A673 (cell line): Measurements from ENCODE around the gene CRNKL1.

Experiments
- EZH2 ChIP-seq: fragments of 200-600 bp; sonication (generic); IDR thresholded peaks from 2 replicates; pipeline ENCODE4 v1.6.1; 2017; ENCODE audit warnings: borderline replicate concordance, low read depth, mild to moderate bottlenecking, mixed read lengths, antibody characterized with exemption, low read length; ENCODE audit not compliant: poor library complexity, severe bottlenecking
- TF ChIP-seq, protein P1 (sequence below): fragments of 300-800, 200-600 bp; sonication (generic); conservative IDR thresholded peaks from 2 replicates; pipeline ENCODE4 v1.5.1; 2017; ENCODE audit warnings: low read depth, mild to moderate bottlenecking, antibody characterized with exemption, low read length, moderate library complexity, mixed read lengths

DNA sequence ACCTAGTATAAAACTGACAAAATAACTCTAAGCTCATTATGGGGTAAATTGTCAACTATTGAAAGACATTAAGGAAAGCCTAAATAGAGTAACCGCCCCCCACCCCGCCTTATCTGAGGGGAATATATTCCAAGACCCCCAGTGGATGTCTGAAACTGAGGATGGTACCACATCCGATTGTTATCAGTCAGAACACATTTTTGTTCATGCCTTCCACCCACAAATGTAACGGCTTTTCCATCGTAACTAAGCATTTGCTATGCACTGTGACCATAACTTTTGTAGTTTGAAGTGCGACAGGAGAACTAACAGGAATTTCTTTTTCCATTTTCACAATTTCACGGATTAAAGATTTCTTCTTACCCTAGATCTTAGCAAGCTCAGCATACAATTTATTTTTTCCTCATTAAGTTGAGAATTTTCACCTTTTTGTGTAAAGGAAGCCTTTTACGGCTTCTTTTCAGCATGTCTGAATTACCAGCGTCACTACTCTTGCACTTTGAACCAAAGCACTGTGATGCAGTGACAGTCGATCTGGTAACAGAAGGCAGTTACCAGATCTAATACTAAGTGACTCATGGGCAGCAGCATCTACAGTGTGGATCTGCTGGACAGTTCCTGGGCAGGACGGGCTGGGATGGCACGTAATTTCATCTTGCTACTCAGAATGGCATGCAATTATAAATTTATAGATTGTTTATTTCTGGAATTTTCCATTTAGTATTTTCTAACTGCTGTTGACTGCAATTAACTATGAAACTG is 11.9 kb upstream of the CRNKL1 start:
- peak; percentile 78 for TF ChIP-seq EZH2
- TF ChIP-seq, protein P1, sequence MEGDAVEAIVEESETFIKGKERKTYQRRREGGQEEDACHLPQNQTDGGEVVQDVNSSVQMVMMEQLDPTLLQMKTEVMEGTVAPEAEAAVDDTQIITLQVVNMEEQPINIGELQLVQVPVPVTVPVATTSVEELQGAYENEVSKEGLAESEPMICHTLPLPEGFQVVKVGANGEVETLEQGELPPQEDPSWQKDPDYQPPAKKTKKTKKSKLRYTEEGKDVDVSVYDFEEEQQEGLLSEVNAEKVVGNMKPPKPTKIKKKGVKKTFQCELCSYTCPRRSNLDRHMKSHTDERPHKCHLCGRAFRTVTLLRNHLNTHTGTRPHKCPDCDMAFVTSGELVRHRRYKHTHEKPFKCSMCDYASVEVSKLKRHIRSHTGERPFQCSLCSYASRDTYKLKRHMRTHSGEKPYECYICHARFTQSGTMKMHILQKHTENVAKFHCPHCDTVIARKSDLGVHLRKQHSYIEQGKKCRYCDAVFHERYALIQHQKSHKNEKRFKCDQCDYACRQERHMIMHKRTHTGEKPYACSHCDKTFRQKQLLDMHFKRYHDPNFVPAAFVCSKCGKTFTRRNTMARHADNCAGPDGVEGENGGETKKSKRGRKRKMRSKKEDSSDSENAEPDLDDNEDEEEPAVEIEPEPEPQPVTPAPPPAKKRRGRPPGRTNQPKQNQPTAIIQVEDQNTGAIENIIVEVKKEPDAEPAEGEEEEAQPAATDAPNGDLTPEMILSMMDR = no peak
